Heart left ventricle (tissue), 13 donors: ENCODE measurements around the gene ADNP.

Experiments used
- POLR2A ChIP-seq, 2 donors: fragments of 450-650 bp; IDR thresholded peaks; one replicate each; pipeline ENCODE4 v1.6.1; 2017; ENCODE audit warnings: antibody characterized with exemption in 2 of 2, mild to moderate bottlenecking in 2 of 2, moderate library complexity in 2 of 2
- TF ChIP-seq, protein P1 (sequence below), 12 donors: fragments of 200-600 bp; sonication (generic) in 4 of 12; IDR thresholded peaks; one replicate each; pipeline versions ENCODE4 v1.5.0 to v1.8.0; 2018 to 2022; ENCODE audit warnings: antibody characterized with exemption in 12 of 12, mild to moderate bottlenecking in 5 of 12
- donor health status: ischemic (EF 13 %, LVEDD 7.1; RV severe dilation, severe dysfunction).
- donor health status: DM: no; HTN: yes; CAD: no.
- donor health status: DM: no; HTN: no; CAD: no.
- donor health status: ischemic (EF 25% LVEDD 6.9; RV normal size, moderate dysfunction).
- donor health status: ischemic (EF 25% LVEDD 5.7; RV mildly dilated, moderate dysfunction).
- donor health status: ischemic (EF 35%, LVEDD 5.7; RV mildly dilated, moderate dysfunction).
- donor health status: nonischemic (EF 11% LVEDD 7.7; RV severe dilation, severe dysfunction).
- donor health status: DM: yes; HTN: yes; CAD: no.
- donor health status: PGD.
- donor health status: ischemic (EF 29% LVEDD 5.4; RV normal size, mild dysfunction).
- donor health status: nonischemic (EF 23%, LVEDD 6.1; RV moderate dilation, normal function).

DNA sequence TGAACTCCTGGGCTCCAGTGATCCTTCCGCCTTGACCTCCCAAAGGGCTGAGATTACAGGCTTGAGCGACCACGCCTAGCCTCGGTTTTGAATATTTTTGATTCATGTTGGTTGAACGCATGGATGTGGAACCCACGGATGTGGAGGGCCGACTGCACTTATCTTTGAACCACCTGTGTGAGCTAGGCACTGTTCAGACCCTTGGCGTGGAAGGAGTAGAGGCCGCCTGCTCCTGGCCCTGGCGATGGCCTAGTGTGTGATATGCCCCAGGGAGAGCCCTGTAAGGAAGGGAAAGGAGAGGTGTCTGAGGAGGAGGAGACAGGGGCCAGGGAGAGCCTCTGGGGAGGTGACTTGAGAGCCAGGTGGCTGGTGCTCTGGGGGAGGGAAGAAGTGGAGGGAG lies 72.1 kb downstream of the ADNP start:
- TF ChIP-seq, protein P1, sequence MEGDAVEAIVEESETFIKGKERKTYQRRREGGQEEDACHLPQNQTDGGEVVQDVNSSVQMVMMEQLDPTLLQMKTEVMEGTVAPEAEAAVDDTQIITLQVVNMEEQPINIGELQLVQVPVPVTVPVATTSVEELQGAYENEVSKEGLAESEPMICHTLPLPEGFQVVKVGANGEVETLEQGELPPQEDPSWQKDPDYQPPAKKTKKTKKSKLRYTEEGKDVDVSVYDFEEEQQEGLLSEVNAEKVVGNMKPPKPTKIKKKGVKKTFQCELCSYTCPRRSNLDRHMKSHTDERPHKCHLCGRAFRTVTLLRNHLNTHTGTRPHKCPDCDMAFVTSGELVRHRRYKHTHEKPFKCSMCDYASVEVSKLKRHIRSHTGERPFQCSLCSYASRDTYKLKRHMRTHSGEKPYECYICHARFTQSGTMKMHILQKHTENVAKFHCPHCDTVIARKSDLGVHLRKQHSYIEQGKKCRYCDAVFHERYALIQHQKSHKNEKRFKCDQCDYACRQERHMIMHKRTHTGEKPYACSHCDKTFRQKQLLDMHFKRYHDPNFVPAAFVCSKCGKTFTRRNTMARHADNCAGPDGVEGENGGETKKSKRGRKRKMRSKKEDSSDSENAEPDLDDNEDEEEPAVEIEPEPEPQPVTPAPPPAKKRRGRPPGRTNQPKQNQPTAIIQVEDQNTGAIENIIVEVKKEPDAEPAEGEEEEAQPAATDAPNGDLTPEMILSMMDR (IDR thresholded peaks at IDR 0.05) = no peak
- TF ChIP-seq POLR2A (IDR thresholded peaks at IDR 0.05) = no peak
